GM18499 (cell line): ENCODE measurements around the gene SAMD3.
"Not testable (repeated sequence)": the region's sequence is repeated elsewhere in the genome, so short reads cannot be mapped to it uniquely, and the experiment has no call there.

ENCODE experiments used
- ATAC-seq: cut with Tn5 transposase; IDR thresholded peaks from one replicate; pipeline ENCODE4 v1.9.1; 2021; ENCODE audit warnings: moderate number of reproducible peaks; ENCODE audit not compliant: insufficient read depth, unreplicated experiment

Gene SAMD3, protein sequence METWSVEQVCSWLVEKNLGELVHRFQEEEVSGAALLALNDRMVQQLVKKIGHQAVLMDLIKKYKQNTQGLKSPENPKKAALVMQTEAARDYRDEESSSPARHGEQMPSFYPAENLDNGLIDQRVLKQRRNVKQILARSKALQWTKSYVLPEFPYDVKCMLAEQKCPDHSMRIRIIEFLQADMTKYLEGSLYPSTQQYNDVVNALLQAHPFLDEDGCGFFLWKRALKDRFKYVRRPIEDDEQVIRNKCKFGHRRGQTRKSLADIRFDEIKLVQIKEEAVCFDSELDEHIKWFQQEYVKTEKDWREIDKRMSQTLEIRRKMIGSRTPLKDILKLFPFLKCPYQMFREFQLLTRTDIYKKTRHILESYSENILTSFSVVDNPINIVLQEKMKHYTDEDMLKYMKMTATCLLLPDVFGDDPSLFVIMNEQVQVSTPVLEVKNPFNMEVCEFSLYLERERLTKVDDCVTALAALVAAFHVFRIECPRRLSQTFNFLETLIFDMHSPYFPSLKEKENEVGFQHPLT

GRCh38 chr6:130222775-130223174 lies at the start of gene SAMD3:
SAMD3 (minus strand) TSS chr6:130222951; CDS start chr6:130215273, 7,678 bp downstream.
- no peak for ATAC-seq

- peak; percentile 93 for ATAC-seq
Measured at GRCh38 chr6:130269969-130270635, 47.4 kb upstream of the SAMD3 start.

- ATAC-seq, result not testable (repeated sequence)
Measured at GRCh38 chr6:130265553-130265952, 42.8 kb upstream of the SAMD3 start.

- ATAC-seq, result no peak
Measured at GRCh38 chr6:130262008-130262407, 39.3 kb upstream of the SAMD3 start.

- ATAC-seq, result not testable (repeated sequence)
Measured at GRCh38 chr6:130261558-130261957, 38.8 kb upstream of the SAMD3 start.

DNA sequence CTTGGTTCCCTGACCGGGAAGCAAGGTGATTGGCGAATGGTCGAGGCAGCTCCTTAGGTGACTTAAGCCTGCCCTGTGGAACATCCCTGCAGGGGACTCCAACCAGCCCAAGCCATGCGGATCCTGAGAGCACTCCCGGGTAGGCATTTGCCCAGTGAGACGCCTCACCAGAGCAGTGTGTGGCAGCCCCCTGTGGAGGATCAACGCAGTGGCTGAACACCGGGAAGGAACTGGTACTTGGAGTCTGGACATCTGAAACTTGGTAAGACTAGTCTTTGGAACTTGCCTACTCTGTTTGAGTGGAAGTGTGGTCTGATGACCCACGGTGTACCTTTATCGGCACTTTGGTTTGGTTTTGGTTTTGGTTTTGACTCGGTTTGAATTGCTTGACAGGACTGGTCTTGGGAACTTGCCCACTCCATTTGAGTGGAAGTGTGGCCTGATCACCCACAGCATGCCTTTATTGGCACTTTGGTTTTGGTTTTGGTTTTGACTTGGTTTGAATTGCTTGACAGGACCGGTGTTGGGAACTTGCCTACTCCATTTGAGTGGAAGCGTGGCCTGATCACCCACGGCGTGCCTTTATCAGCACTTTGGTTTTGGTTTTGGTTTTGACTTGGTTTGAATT lies 38.0 kb upstream of the SAMD3 start:
- peak; percentile 28 for ATAC-seq

DNA sequence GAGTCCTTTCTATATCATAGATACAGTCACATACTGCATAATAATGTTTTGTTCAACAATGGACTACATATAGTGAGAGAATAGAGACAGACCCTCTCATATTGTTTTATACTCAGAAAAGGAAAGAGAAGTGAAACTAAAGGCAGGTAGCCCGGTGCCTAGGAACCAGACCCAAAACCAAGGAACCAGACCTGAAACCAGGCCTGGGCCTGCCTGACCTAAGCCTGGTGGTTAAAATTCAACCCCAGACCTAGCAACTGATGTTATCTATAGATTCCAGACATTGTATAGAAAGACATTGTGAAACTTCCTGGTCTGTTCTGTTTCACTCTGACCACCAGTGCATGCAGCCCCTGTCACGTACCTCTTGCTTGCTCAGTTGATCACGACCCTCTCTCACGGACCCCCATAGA lies 37.3 kb upstream of the SAMD3 start:
- peak; percentile 51 for ATAC-seq

DNA sequence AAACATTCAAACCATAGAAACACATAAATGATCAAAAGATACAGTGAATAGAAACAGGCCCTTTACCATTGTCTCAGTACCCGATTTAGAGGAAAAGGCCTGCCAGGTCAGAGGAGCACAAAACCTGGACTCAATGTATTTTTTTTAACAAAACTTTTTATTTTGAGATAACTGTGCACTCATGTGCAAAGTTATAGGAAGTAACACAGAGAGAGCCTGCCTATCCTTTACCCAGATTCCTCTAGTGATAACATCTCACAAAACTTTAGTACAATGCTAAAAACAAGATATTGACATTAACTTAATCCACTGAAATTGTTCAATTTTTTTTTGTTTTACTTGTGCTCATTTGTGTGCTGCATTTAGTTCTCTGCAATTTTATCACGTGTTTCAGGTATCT lies 36.8 kb upstream of the SAMD3 start:
- no peak for ATAC-seq

- ATAC-seq, result no peak
Measured at GRCh38 chr6:130259140-130259539, 36.4 kb upstream of the SAMD3 start.

DNA sequence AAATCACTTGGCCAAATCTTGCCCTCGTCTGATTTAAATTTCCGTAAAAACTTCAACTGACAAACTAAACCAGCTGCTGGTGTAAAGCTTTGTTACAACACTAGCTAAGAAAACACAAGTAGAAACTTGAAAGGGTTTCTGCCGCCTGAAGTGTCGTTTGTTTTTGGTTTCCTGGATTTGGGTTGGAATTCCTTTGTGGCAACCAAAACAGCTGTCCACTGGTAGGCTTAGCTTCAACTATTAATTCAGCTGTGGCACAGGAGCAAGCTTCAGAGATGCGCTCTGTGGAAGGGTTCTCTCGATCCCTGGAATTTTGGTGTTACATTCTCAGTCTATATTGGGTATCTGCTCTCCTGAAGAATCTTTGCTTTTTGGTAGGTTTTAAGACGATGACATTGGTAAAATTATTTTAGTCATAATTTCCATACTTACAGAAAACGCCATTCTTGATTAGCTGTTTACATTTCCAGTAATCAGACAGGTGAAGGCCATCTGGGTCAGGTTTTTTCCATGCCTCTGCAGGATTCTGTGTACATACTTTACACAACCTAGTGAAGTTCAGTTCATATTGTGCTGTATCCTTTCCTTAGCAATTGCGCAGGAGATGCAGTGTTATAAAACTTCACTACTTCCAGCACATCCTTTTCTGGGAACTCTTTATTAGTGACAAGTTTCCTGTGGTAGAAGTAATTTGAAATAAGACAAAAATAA lies 29.9 kb upstream of the SAMD3 start:
- ATAC-seq, result no peak

DNA sequence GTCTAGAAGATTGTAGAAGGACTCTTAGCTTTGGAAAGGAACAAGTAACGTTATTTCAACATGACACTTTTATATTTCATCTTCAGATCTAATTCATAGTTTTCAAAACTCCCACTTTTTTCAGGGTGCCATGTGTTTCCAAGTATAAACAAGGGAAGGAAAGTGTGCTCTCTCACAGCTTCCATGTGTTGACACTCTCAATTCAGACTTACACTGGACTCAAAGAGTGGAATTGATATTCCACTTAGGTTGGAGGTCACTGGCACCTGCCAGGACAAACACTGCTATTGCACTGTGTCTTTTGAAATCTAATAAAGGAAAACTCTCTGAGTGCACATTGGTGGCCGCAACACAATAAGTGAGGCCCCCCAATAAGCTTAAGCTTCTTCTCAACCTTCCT lies 22.5 kb upstream of the SAMD3 start:
- ATAC-seq, result no peak

GRCh38 chr6:130244728-130245127 lies 22.0 kb upstream of the SAMD3 start:
- ATAC-seq, result no peak

DNA sequence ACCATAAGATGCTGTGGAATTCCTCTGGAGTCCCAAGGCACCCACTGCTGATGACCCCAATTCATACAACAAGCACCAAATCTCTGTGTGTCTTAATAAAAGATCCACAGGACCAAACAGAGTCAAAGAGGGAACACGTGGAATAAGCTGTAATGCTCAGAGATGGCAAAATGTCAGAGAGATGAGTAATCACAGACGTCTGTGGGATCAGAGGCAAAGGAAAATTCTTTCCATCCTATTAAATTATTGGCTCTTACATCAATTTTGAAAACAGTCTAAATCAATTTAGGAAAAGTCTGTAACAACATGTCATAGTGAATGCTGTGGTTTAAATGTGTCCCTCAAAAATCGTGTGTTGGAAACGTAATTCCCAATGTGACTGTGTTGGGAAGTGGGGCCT lies 17.5 kb upstream of the SAMD3 start:
- no peak for ATAC-seq

DNA sequence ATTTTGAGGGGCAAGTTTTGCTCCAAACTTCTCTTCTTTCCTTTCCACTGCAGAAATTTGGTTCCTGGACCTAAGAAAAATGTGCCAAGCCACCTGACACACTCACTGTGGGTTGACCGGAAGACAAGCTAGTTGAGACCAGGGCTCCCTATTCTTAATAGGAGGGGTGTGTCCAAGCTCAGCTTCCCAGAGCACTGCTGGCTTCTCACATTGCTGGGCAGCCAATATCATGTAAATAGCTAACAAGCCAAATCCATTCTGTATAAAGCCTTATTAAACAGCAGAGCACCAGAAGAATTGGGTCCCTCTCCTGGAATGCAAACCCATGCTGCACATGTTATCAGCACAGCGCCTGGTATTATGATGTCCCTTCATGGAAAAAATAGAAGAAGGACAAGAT lies 17.0 kb upstream of the SAMD3 start:
- ATAC-seq, result no peak

- no peak for ATAC-seq
Measured at GRCh38 chr6:130233330-130233729, 10.6 kb upstream of the SAMD3 start.

DNA sequence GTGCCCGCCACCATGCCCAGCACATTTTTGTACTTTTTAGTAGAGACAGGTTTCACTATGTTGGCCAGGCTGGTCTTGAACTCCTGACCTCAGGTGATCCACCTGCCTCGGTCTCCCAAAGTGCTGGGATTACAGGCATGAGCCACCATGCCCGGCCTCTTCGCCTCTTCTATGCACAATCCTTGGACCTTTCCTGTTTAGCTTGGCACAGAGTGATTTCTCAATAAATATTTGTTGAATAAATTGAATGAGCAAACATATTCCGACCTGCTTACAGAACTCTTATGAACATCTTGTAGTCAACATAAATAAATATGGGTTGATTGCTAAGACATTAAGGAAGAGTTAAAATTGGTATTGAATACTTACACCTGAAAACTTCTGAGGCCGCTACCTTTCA lies 7.8 kb upstream of the SAMD3 start:
- not testable (repeated sequence) for ATAC-seq

DNA sequence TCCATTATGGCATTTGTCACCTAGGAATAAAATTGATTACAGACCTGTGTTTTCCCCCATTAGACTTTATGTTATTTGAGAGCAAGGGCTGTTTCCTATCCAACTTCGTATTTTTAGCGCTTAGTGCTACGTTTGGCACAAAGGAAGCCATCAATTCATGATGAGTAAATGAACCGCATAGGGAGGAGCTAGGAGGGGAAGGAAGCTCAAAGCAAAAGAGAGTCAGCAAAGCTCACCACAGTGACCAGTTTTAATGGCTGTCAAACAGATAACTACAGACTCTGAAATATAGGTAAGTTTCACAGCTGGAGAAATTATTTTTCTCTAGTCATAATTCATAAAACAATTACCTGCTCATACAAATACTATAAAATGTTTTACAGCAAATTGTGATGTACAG lies 6.9 kb upstream of the SAMD3 start:
- ATAC-seq, result no peak

- peak; percentile 98 for ATAC-seq
Measured at GRCh38 chr6:130223508-130223907, 757 bp upstream of the SAMD3 start.

- no peak for ATAC-seq
Measured at GRCh38 chr6:130218134-130218533, 4.6 kb downstream of the SAMD3 start.

DNA sequence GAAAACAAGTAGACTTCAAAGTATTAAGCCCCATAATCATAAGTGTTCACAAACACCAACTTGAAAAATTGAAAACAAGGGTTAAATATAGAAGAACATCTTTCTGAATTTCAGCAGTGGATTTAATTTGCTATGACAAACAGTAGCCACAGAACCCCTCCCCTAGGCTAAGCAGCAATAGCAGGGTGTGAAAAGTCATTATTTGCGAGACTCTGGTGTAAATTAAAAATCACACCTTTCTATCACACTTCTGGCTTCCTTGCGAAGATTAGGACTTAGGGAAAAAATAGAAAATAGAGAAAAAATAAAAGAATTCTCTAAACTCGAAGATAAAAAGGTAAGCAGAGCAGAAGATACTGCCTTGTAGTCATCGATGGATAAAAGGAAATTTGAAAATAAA lies 6.1 kb downstream of the SAMD3 start:
- no peak for ATAC-seq
